ENCODE measurements around the gene HDHD3. TPM values are rescaled to one million over a fixed set of nuclear protein-coding genes. Genes with fewer than 3 reads are reported as not detected.

The HDHD3 gene
- total RNA-seq, 1 experiment from 2014 or later = 10.1 TPM

GRCh38 chr9:113389451-113389850 lies 12.7 kb upstream of the HDHD3 start:
- no peaks in the 10 kb centered on the region for H3K27me3 Mint-ChIP-seq (ENCODE audit: insufficient read depth, unreplicated experiment)
- H3K9me3 Mint-ChIP-seq (ENCODE audit: unreplicated experiment) = no peaks in the 10 kb centered on the region
- H3K27ac Mint-ChIP-seq (ENCODE audit: low read depth, unreplicated experiment) = no peak overlapping the region
- no peak overlapping the region for H3K4me3 Mint-ChIP-seq (ENCODE audit: unreplicated experiment)
- DNase-seq (ENCODE audit: unreplicated experiment) = no peak
- ChIA-PET POLR2A (no interaction called here), CTCF (interaction anchor here (0.6 to 0.9 kb wide), 5 partner anchors 12 to 702 kb away, joined by 3 to 4 read pairs (median 3); partner anchors contain the start of gene CDC26)
- intact Hi-C loops (cut with micrococcal nuclease) = no loop called here
- no TSS peak for BruUV-seq (replicated peaks)
- TF ChIP-seq, protein P1, sequence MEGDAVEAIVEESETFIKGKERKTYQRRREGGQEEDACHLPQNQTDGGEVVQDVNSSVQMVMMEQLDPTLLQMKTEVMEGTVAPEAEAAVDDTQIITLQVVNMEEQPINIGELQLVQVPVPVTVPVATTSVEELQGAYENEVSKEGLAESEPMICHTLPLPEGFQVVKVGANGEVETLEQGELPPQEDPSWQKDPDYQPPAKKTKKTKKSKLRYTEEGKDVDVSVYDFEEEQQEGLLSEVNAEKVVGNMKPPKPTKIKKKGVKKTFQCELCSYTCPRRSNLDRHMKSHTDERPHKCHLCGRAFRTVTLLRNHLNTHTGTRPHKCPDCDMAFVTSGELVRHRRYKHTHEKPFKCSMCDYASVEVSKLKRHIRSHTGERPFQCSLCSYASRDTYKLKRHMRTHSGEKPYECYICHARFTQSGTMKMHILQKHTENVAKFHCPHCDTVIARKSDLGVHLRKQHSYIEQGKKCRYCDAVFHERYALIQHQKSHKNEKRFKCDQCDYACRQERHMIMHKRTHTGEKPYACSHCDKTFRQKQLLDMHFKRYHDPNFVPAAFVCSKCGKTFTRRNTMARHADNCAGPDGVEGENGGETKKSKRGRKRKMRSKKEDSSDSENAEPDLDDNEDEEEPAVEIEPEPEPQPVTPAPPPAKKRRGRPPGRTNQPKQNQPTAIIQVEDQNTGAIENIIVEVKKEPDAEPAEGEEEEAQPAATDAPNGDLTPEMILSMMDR (IDR thresholded peaks at IDR 0.05; ENCODE audit: unreplicated experiment) = no peak
- no peaks in the 10 kb centered on the region for H3K36me3 Mint-ChIP-seq (ENCODE audit: insufficient read depth, unreplicated experiment)
- H3K4me1 Mint-ChIP-seq (ENCODE audit: insufficient read depth, unreplicated experiment) = no peaks in the 10 kb centered on the region

DNA sequence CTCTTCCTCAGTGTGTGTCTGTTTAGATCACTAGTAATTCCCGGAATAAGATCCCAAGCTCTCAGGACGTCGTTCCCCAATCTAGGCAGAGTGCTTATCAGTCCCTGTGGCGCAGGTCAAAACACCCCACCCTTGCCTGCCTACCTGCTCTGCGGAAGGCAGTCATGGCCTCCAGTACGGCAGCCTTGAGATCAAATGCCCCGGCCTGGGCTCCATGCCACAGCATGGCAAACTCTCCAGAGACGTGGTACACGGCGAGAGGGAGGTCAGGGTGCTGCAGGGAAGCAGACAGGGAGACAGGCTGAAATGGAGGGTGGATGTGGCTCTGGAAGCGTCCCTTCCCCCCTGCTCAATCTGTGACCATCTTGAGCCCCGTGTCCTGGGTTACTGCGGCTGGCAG lies 12.0 kb upstream of the HDHD3 start:
- Mint-ChIP-seq H3K4me3 (ENCODE audit: unreplicated experiment) (no peak overlapping the region), H3K27ac (ENCODE audit: low read depth, unreplicated experiment) (no peak overlapping the region)

DNA sequence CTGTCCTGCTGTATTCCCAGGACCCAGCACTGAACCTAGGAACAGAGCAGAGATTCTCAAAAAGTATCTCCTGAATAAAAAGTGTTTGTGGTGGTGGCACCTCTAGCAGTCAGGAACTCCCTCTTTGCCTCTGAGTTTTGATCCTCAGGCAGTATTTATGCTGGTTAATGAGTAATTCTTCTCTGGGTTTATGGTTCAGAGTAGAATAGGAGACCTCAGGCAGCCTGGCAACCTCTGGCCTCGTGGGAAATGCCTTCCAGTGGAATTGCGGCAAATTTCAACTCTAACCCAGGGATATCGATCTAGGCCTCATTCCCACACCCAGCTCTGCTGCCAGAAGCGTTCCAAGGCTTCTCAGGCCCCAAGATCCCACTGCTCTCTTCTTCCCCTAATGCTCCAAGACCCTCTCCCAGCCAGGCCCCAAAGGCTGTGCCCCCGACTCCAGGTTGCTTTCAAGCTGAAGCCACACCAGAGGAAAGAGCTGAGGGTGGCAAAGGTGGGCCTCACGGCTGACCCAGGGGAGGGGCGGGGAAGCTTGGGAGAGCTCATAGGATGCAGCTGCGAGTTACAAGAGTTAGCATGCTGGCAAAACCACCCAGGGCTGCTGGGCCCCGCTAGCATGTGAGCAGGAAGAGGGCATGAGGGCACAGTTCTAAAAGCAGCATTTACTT lies 10.9 kb upstream of the HDHD3 start:
- TF ChIP-seq, protein P1 (IDR thresholded peaks at IDR 0.05; ENCODE audit: unreplicated experiment) = no peak
- Mint-ChIP-seq H3K27me3 (ENCODE audit: insufficient read depth, unreplicated experiment) (no peaks in the 10 kb centered on the region), H3K36me3 (ENCODE audit: insufficient read depth, unreplicated experiment) (no peaks in the 10 kb centered on the region), H3K4me1 (ENCODE audit: insufficient read depth, unreplicated experiment) (no peaks in the 10 kb centered on the region), H3K27ac (ENCODE audit: low read depth, unreplicated experiment) (no peak overlapping the region), H3K9me3 (ENCODE audit: unreplicated experiment) (no peaks in the 10 kb centered on the region), H3K4me3 (ENCODE audit: unreplicated experiment) (no peak overlapping the region)
- CTCF ChIA-PET = interaction anchor here (0.6 to 1.4 kb wide), 5 partner anchors 12 to 147 kb away, joined by 3 to 5 read pairs (median 4); partner anchors contain the start of gene ALAD
- no peak for DNase-seq (ENCODE audit: unreplicated experiment)
- intact Hi-C loops (cut with micrococcal nuclease) = no loop called here
- POLR2A ChIA-PET = interaction anchor here (0.6 to 1.0 kb wide), 2 partner anchors 87 to 1089 kb away, joined by 3 to 4 read pairs; no protein-coding TSS in a partner anchor
- no TSS peak for BruUV-seq (replicated peaks)

More for the DNA sequence above, 12.0 kb upstream of the HDHD3 start:
- BruUV-seq (replicated peaks) = no TSS peak
- intact Hi-C loops (cut with micrococcal nuclease) = no loop called here
- Mint-ChIP-seq H3K4me1 (ENCODE audit: insufficient read depth, unreplicated experiment) (no peaks in the 10 kb centered on the region), H3K27me3 (ENCODE audit: insufficient read depth, unreplicated experiment) (no peaks in the 10 kb centered on the region), H3K36me3 (ENCODE audit: insufficient read depth, unreplicated experiment) (no peaks in the 10 kb centered on the region), H3K9me3 (ENCODE audit: unreplicated experiment) (no peaks in the 10 kb centered on the region)
- CTCF ChIA-PET = interaction anchor here (0.6 to 1.0 kb wide), 2 partner anchors 12 to 423 kb away, joined by 4 read pairs; partner anchors contain the start of gene ALAD
- TF ChIP-seq, protein P1 (IDR thresholded peaks at IDR 0.05; ENCODE audit: unreplicated experiment) = no peak
- POLR2A ChIA-PET = no interaction called here
- no peak for DNase-seq (ENCODE audit: unreplicated experiment)

DNA sequence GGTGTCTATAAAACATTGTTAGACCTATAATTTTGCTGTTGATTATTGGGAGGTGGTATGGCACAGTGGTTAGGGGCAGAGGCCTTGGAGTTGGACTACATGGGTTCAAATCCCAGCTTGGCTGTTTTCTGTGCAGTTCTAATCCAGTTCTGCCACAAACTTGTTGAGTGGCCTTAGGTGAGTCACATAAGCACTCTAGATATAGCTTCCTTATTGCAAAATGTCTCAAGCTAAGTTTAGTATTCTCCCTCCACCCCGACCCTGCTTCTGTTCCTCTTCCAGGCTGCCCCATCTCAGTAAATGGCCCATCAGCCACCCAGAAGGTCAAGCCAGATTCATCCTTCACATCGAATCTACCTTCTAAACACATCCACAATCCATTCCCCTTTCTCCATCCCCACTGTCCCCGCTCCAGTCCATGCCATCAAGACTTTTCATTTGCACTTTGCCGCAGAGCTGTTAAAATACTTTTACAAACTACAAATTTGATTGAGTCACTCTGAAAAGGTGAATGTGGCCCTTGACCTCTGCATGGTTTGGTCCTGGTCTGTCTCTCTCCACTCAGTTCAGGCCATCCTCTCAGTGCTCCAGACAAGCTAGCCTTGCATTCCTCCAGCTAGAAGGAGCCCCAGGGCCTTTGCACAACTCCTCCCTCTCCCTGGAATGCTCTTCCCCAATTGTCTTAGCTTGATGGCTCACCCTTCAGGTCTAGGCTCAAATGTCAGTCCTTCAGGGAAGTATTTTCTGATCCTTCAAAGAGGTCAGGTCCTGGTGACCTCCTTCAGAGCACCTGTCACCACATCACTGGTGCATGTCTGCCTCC lies 10.0 kb upstream of the HDHD3 start:
- no peak overlapping the region for H3K27ac Mint-ChIP-seq (ENCODE audit: low read depth, unreplicated experiment)
- ChIA-PET POLR2A (no interaction called here), CTCF (interaction anchor here (0.7 to 1.5 kb wide), 4 partner anchors 13 to 567 kb away, joined by 3 to 7 read pairs (median 6); partner anchors contain the start of gene ALAD)
- H3K9me3 Mint-ChIP-seq (ENCODE audit: unreplicated experiment) = no peaks in the 10 kb centered on the region
- no peaks in the 10 kb centered on the region for H3K4me1 Mint-ChIP-seq (ENCODE audit: insufficient read depth, unreplicated experiment)
- H3K4me3 Mint-ChIP-seq (ENCODE audit: unreplicated experiment) = no peak overlapping the region
- TSS peak; percentile 32 for BruUV-seq (replicated peaks)
- intact Hi-C loops (cut with micrococcal nuclease) = no loop called here
- H3K27me3 Mint-ChIP-seq (ENCODE audit: insufficient read depth, unreplicated experiment) = no peaks in the 10 kb centered on the region
- TF ChIP-seq, protein P1 (IDR thresholded peaks at IDR 0.05; ENCODE audit: unreplicated experiment) = no peak
- no peak for DNase-seq (ENCODE audit: unreplicated experiment)
- no peaks in the 10 kb centered on the region for H3K36me3 Mint-ChIP-seq (ENCODE audit: insufficient read depth, unreplicated experiment)
